22Rv1 (cell line): ENCODE measurements around the gene SLC6A8.
"Not testable (repeated sequence)": the region's sequence is repeated elsewhere in the genome, so short reads cannot be mapped to it uniquely, and the experiment has no call there.

Experiments
- ZFX ChIP-seq: fragments of 450-650 bp; IDR thresholded peaks from 2 replicates; pipeline ENCODE4 v1.6.1; 2017; ENCODE audit warnings: antibody characterized with exemption, borderline replicate concordance
- TF ChIP-seq, protein P1 (sequence below): fragments of 450-650 bp; IDR thresholded peaks from 2 replicates; pipeline ENCODE4 v1.5.1; 2017; ENCODE audit warnings: mild to moderate bottlenecking

DNA sequence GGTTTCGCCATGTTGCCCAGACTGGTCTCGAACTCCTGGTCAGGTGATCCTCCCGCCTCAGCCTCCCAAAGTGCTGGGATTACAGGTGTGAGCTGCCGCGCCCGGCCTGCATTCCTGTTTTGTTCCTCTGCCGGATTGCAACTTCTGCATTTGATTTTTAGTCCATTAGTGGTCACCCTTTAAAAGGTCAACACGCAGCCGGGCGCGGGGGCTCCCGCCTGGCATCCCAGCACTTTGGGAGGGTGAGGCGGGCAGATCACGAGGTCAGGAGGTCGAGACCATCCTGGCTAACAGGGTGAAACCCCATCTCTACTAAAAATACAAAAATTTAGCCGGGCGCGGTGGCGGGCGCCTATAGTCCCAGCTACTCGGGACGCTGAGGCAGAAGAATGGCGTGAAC is 42.4 kb downstream of the SLC6A8 start:
- TF ChIP-seq, protein P1, sequence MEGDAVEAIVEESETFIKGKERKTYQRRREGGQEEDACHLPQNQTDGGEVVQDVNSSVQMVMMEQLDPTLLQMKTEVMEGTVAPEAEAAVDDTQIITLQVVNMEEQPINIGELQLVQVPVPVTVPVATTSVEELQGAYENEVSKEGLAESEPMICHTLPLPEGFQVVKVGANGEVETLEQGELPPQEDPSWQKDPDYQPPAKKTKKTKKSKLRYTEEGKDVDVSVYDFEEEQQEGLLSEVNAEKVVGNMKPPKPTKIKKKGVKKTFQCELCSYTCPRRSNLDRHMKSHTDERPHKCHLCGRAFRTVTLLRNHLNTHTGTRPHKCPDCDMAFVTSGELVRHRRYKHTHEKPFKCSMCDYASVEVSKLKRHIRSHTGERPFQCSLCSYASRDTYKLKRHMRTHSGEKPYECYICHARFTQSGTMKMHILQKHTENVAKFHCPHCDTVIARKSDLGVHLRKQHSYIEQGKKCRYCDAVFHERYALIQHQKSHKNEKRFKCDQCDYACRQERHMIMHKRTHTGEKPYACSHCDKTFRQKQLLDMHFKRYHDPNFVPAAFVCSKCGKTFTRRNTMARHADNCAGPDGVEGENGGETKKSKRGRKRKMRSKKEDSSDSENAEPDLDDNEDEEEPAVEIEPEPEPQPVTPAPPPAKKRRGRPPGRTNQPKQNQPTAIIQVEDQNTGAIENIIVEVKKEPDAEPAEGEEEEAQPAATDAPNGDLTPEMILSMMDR: not testable (repeated sequence)
- not testable (repeated sequence) for TF ChIP-seq ZFX
